Measurements from ENCODE around the gene EPAS1.

GRCh38 chr2:46435353-46435752 lies 138.1 kb downstream of the EPAS1 start:
- TF ChIP-seq MAFG (tag; conservative IDR thresholded peaks at IDR 0.05) (no peak), MITF (IDR thresholded peaks at IDR 0.05) (no peak), SIN3A (IDR thresholded peaks at IDR 0.05; ENCODE audit: borderline replicate concordance in 2 of 2, control insufficient read depth in 1 of 2, low read depth in 2 of 2, low read length in 2 of 2) (no peak), ZBTB7A (IDR thresholded peaks at IDR 0.05; ENCODE audit: borderline replicate concordance, control insufficient read depth, low read depth, low read length) (no peak), MTF1 (CRISPR knock-in tag; IDR thresholded peaks at IDR 0.05; ENCODE audit: borderline replicate concordance) (no peak), RFX5 (IDR thresholded peaks at IDR 0.05; ENCODE audit: low read depth, low read length) (no peak), TAF1 (IDR thresholded peaks at IDR 0.05; ENCODE audit: control insufficient read depth, extremely low read depth, insufficient read depth, low read length, severe bottlenecking) (no peak), ZNF655 (CRISPR knock-in tag; IDR thresholded peaks at IDR 0.05) (no peak), EZH2 (IDR thresholded peaks at IDR 0.05; ENCODE audit: borderline replicate concordance, low read depth, low read length) (no peak), ZNF644 (tag; IDR thresholded peaks at IDR 0.05; ENCODE audit: low read depth) (no peak), KAT7 (CRISPR knock-in tag; IDR thresholded peaks at IDR 0.05; ENCODE audit: borderline replicate concordance) (no peak), SMARCB1 (IDR thresholded peaks at IDR 0.05; ENCODE audit: insufficient read length, low read depth) (no peak)
- TF ChIP-seq, protein P1, sequence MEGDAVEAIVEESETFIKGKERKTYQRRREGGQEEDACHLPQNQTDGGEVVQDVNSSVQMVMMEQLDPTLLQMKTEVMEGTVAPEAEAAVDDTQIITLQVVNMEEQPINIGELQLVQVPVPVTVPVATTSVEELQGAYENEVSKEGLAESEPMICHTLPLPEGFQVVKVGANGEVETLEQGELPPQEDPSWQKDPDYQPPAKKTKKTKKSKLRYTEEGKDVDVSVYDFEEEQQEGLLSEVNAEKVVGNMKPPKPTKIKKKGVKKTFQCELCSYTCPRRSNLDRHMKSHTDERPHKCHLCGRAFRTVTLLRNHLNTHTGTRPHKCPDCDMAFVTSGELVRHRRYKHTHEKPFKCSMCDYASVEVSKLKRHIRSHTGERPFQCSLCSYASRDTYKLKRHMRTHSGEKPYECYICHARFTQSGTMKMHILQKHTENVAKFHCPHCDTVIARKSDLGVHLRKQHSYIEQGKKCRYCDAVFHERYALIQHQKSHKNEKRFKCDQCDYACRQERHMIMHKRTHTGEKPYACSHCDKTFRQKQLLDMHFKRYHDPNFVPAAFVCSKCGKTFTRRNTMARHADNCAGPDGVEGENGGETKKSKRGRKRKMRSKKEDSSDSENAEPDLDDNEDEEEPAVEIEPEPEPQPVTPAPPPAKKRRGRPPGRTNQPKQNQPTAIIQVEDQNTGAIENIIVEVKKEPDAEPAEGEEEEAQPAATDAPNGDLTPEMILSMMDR (IDR thresholded peaks at IDR 0.05 in 2 of 3, conservative IDR thresholded peaks at IDR 0.05 in 1 of 3; ENCODE audit: insufficient read depth in 2 of 3, low read depth in 1 of 3, low read length in 3 of 3) = no peak
- TF ChIP-seq, protein P2, sequence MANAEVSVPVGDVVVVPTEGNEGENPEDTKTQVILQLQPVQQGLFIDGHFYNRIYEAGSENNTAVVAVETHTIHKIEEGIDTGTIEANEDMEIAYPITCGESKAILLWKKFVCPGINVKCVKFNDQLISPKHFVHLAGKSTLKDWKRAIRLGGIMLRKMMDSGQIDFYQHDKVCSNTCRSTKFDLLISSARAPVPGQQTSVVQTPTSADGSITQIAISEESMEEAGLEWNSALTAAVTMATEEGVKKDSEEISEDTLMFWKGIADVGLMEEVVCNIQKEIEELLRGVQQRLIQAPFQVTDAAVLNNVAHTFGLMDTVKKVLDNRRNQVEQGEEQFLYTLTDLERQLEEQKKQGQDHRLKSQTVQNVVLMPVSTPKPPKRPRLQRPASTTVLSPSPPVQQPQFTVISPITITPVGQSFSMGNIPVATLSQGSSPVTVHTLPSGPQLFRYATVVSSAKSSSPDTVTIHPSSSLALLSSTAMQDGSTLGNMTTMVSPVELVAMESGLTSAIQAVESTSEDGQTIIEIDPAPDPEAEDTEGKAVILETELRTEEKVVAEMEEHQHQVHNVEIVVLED (CRISPR knock-in tag; IDR thresholded peaks at IDR 0.05) = no peak
